K562 (cell line): ENCODE results near the gene PPM1F. TPM values are rescaled to one million over a fixed set of nuclear protein-coding genes. Genes with fewer than 3 reads are reported as not detected.

Source experiments
- MYC ChIP-seq, 2 experiments: fragments of 250-450 bp in 1 of 2; sonication (Bioruptor Pico) in 1 of 2; IDR thresholded peaks; 2 replicates each; pipeline versions ENCODE4 v1.5.1 to v1.6.1; 2012 to 2021; ENCODE audit warnings: low read depth in 2 of 2, borderline replicate concordance in 1 of 2, improper control_type of control experiment in 1 of 2, low read length in 1 of 2, mild to moderate bottlenecking in 1 of 2, moderate library complexity in 1 of 2
- NCOA4 ChIP-seq: fragments of 450-650 bp; IDR thresholded peaks from 2 replicates; pipeline ENCODE4 v1.6.1; 2018; ENCODE audit warnings: mild to moderate bottlenecking; ENCODE audit not compliant: partially characterized antibody
- NR4A1 ChIP-seq, 2 experiments: fragments of 250-450 bp in 1 of 2; fragments of 450-650 bp in 1 of 2; sonication (Bioruptor Pico) in 1 of 2; IDR thresholded peaks; 2 replicates each; pipeline versions ENCODE4 v1.4.0 to v1.6.1; 2016 to 2020; ENCODE audit warnings: mild to moderate bottlenecking in 2 of 2, missing compliant biosample characterization in 1 of 2, missing genetic modification characterization in 1 of 2, moderate library complexity in 1 of 2
- ZNF778 ChIP-seq: fragments of 450-650 bp; formaldehyde crosslinking; IDR thresholded peaks from 2 replicates; pipeline ENCODE4 v1.4.0; 2020; ENCODE audit warnings: mild to moderate bottlenecking, moderate library complexity
- ZNF785 ChIP-seq: fragments of 250-450 bp; sonication (Bioruptor Pico); IDR thresholded peaks from 2 replicates; pipeline ENCODE4 v1.4.0; 2020; ENCODE audit warnings: mild to moderate bottlenecking
- polyA plus RNA-seq, 8 experiments: library from polyadenylated mRNA; depleted of rRNA in 4 of 8; stranded (reverse) in 5 of 8; unstranded in 3 of 8; fragments of >200 nt; fragmentation: Nextera tagmentation in 2 of 8; fragmentation: Illumina TruSeq in 1 of 8; extraction: Ambion mirVana in 2 of 8; extraction: Trizol in 1 of 8; gene quantifications; 2 replicates each; pipeline versions ENCODE4 v1.2.1 to v1.2.3, GENCODE V29; 2011 to 2014; ENCODE audit warnings: inconsistent platforms in 1 of 8, missing spikeins in 1 of 8
- total RNA-seq, 7 experiments: library from RNA; depleted of rRNA in 6 of 7; stranded (reverse); fragments of >200 nt in 6 of 7; fragmentation: Illumina TruSeq in 2 of 7; extraction: Trizol in 2 of 7; gene quantifications; 2 replicates each; pipeline versions ENCODE4 v1.2.1 to v1.2.3, GENCODE V29; 2011 to 2021; ENCODE audit warnings: low replicate concordance in 1 of 7
- TF ChIP-seq, protein P1 (sequence below): fragments of 250-450 bp; sonication (Bioruptor Pico); IDR thresholded peaks from 2 replicates; pipeline ENCODE4 v1.4.0; 2020; ENCODE audit warnings: borderline replicate concordance
- TF ChIP-seq, protein P2 (sequence below): fragments of 450-650 bp; IDR thresholded peaks from 2 replicates; pipeline ENCODE4 v1.7.0; 2016; ENCODE audit warnings: borderline replicate concordance
- TF ChIP-seq, protein P3 (sequence below), 2 experiments: fragments of 450-650 bp in 1 of 2; sonication (generic) in 1 of 2; formaldehyde crosslinking; conservative IDR thresholded peaks; 2 replicates each; pipeline versions ENCODE4 v1.4.0 to v1.8.1; 2020 to 2022; ENCODE audit warnings: mild to moderate bottlenecking in 1 of 2, missing genetic modification reagents in 1 of 2
- TF ChIP-seq, protein P4 (sequence below), 2 experiments: fragments of 150-350 bp in 1 of 2; IDR thresholded peaks; 2 replicates each; pipeline ENCODE4 v1.6.1; 2012 to 2016; ENCODE audit warnings: low read depth in 2 of 2, low read length in 2 of 2, mild to moderate bottlenecking in 1 of 2, moderate library complexity in 1 of 2

PPM1F gene
- total and polyA plus RNA-seq, 9 of the 15 experiments (the other 6 are each of a cell fraction or from before 2014, with no cell fraction given), result 2.1 to 159 (median 64.0) TPM

DNA sequence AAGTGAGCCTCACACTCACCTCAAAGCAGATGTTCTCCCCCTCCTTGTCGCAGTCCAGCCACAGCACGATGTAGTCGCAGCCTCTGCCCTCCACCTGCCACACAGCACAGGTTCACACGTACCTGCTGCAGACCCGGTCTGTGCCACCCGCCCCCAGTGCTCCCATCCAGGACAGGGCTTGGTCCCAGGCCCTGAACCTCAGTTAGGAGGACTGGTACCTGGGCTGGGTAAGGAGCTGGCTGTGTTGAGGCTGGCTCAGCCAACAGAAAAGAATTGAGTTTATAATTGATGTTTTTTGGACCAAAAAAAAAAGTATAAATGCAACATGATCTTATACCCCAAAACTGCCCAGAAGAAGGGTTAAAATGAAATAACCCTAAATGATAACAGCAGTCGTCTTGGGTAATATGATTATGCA lies 19.2 kb upstream of the PPM1F start (continued):
- TF ChIP-seq NCOA4 (peak; percentile 6), MYC (IDR thresholded peaks at IDR 0.05; ENCODE audit: low read depth, low read length) (0 out of 2 replicates have a peak, but pooled peaks have one; percentile 7), MYC (CRISPR knock-in tag; IDR thresholded peaks at IDR 0.05; ENCODE audit: borderline replicate concordance, low read depth) (no peak), ZNF785 (CRISPR knock-in tag) (peak; percentile 60), NR4A1 (CRISPR knock-in tag; IDR thresholded peaks at IDR 0.05) (peak; percentile 80; the same call in 1 of the 2 replicates), NR4A1 (tag; IDR thresholded peaks at IDR 0.05) (no peak), ZNF778 (CRISPR knock-in tag) (0 out of 2 replicates have a peak, but pooled peaks have one; percentile 13)
- TF ChIP-seq, protein P1, sequence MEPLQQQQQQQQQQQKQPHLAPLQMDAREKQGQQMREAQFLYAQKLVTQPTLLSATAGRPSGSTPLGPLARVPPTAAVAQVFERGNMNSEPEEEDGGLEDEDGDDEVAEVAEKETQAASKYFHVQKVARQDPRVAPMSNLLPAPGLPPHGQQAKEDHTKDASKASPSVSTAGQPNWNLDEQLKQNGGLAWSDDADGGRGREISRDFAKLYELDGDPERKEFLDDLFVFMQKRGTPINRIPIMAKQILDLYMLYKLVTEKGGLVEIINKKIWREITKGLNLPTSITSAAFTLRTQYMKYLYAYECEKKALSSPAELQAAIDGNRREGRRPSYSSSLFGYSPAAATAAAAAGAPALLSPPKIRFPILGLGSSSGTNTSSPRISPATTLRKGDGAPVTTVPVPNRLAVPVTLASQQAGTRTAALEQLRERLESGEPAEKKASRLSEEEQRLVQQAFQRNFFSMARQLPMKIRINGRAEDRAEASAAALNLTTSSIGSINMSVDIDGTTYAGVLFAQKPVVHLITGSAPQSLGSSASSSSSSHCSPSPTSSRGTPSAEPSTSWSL, result peak; percentile 95
- TF ChIP-seq, protein P2, sequence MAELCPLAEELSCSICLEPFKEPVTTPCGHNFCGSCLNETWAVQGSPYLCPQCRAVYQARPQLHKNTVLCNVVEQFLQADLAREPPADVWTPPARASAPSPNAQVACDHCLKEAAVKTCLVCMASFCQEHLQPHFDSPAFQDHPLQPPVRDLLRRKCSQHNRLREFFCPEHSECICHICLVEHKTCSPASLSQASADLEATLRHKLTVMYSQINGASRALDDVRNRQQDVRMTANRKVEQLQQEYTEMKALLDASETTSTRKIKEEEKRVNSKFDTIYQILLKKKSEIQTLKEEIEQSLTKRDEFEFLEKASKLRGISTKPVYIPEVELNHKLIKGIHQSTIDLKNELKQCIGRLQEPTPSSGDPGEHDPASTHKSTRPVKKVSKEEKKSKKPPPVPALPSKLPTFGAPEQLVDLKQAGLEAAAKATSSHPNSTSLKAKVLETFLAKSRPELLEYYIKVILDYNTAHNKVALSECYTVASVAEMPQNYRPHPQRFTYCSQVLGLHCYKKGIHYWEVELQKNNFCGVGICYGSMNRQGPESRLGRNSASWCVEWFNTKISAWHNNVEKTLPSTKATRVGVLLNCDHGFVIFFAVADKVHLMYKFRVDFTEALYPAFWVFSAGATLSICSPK, result peak; percentile 29; the same call in 1 of the 2 replicates
- TF ChIP-seq, protein P3, sequence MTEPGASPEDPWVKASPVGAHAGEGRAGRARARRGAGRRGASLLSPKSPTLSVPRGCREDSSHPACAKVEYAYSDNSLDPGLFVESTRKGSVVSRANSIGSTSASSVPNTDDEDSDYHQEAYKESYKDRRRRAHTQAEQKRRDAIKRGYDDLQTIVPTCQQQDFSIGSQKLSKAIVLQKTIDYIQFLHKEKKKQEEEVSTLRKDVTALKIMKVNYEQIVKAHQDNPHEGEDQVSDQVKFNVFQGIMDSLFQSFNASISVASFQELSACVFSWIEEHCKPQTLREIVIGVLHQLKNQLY (CRISPR knock-in tag; conservative IDR thresholded peaks at IDR 0.05), result peak in 1 of 2 experiments; percentile 87; a peak in 3 of 4 replicates
- TF ChIP-seq, protein P4, sequence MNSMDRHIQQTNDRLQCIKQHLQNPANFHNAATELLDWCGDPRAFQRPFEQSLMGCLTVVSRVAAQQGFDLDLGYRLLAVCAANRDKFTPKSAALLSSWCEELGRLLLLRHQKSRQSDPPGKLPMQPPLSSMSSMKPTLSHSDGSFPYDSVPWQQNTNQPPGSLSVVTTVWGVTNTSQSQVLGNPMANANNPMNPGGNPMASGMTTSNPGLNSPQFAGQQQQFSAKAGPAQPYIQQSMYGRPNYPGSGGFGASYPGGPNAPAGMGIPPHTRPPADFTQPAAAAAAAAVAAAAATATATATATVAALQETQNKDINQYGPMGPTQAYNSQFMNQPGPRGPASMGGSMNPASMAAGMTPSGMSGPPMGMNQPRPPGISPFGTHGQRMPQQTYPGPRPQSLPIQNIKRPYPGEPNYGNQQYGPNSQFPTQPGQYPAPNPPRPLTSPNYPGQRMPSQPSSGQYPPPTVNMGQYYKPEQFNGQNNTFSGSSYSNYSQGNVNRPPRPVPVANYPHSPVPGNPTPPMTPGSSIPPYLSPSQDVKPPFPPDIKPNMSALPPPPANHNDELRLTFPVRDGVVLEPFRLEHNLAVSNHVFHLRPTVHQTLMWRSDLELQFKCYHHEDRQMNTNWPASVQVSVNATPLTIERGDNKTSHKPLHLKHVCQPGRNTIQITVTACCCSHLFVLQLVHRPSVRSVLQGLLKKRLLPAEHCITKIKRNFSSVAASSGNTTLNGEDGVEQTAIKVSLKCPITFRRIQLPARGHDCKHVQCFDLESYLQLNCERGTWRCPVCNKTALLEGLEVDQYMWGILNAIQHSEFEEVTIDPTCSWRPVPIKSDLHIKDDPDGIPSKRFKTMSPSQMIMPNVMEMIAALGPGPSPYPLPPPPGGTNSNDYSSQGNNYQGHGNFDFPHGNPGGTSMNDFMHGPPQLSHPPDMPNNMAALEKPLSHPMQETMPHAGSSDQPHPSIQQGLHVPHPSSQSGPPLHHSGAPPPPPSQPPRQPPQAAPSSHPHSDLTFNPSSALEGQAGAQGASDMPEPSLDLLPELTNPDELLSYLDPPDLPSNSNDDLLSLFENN (IDR thresholded peaks at IDR 0.05; ENCODE audit: low read depth in 2 of 2, low read length in 2 of 2), result no peak
